Lung (tissue), 12 donors: ENCODE data around the gene CTCF. TPM values are rescaled to one million over a fixed set of nuclear protein-coding genes. Genes with fewer than 3 reads are reported as not detected.

Experiments used
- ATAC-seq: fragments of 200-7000 bp; cut with Tn5 transposase; one replicate; pipeline ENCODE4 v1.9.1; 2020; ENCODE audit warnings: moderate number of reproducible peaks; ENCODE audit not compliant: insufficient read depth, low FRiP score
- DNase-seq, 3 donors: peaks; one replicate each; pipeline ENCODE4 v3.0.0-alpha.2; 2013 to 2017
- H3K27ac ChIP-seq, 2 donors: one replicate each; pipeline ENCODE4 v1.5.1; 2013; ENCODE audit warnings: mild to moderate bottlenecking in 2 of 2, moderate library complexity in 2 of 2, control low read depth in 1 of 2, inconsistent platforms in 1 of 2, low read depth in 1 of 2, low read length in 1 of 2
- H3K27me3 ChIP-seq, 3 donors: one replicate each; pipeline ENCODE4 v1.5.1; 2013; ENCODE audit warnings: low read length in 2 of 3; ENCODE audit not compliant: control insufficient read depth in 3 of 3, insufficient read depth in 3 of 3
- H3K36me3 ChIP-seq, 4 donors: one replicate each; pipeline ENCODE4 v1.5.1; 2013; ENCODE audit warnings: low read length in 4 of 4, mild to moderate bottlenecking in 1 of 4, moderate library complexity in 1 of 4; ENCODE audit not compliant: control insufficient read depth in 4 of 4, insufficient read depth in 4 of 4
- H3K4me1 ChIP-seq, 5 donors: one replicate each; pipeline ENCODE4 v1.5.1; 2013; ENCODE audit warnings: low read length in 5 of 5, mild to moderate bottlenecking in 2 of 5, moderate library complexity in 1 of 5; ENCODE audit not compliant: control insufficient read depth in 5 of 5, insufficient read depth in 5 of 5
- H3K4me3 ChIP-seq: one replicate; pipeline ENCODE4 v1.5.1; 2013; ENCODE audit warnings: mild to moderate bottlenecking, control low read depth, moderate library complexity
- H3K9ac ChIP-seq, 2 donors: one replicate each; pipeline ENCODE4 v1.5.1; 2013; ENCODE audit warnings: low read length in 2 of 2, control low read depth in 1 of 2; ENCODE audit not compliant: insufficient read depth in 1 of 2
- H3K9me3 ChIP-seq, 4 donors: one replicate each; pipeline ENCODE4 v1.5.1; 2013; ENCODE audit warnings: low read length in 3 of 4, mild to moderate bottlenecking in 1 of 4, moderate library complexity in 1 of 4; ENCODE audit not compliant: control insufficient read depth in 4 of 4, insufficient read depth in 3 of 4
- WGBS, 2 donors: extraction: QIAGEN DNeasy Blood & Tissue Kit; methylation state at CpG; one replicate each; pipeline ENCODE4 v1.1.7; 2013; 5-methylcytosine and 5-hydroxymethylcytosine counted together
- polyA plus RNA-seq, 2 donors: library from polyadenylated mRNA; stranded (reverse); fragments of 200-250 nt; gene quantifications; one replicate each; pipeline ENCODE4 v1.2.1, GENCODE V29; 2013
- total RNA-seq, 2 donors: library from RNA; depleted of rRNA in 1 of 2; stranded (reverse); fragments of >200 nt in 1 of 2; gene quantifications; one replicate each; pipeline ENCODE4 v1.2.1, GENCODE V29; 2014 to 2021
- TF ChIP-seq, protein P1 (sequence below): IDR thresholded peaks from 2 replicates; pipeline ENCODE4 v1.5.1; 2012; ENCODE audit warnings: mild to moderate bottlenecking; ENCODE audit errors: control extremely low read depth, extremely low read depth
- donor health status: control.
- donor health status: control.
- donor health status: Bipolar disorder and iron deficiency.
- donor health status: healthy.
- donor health status: DM: yes; HTN: yes; CAD: no.

Gene CTCF
- total and polyA plus RNA-seq, 4 donors = 16.7 to 54.2 (median 23.3) TPM

DNA sequence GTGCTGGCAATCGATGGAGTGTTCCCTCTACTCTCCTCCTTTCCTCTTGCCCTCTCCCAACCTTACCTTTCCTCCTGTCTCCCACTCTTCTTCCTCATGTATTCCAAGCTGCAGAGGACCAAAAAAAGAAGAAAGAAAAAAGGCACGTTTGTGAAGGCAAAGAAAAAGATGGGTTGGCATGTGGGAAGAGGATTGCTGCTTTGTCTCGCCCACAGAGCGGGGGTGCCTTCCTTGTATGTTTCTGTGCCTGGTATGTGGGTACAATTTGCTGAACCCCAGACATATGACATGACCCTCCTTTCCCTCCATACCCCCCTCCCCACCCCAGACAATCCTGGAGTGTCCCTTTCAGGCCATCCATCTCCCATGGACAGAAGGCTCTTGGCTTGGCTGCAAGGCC, 13.1 kb upstream of the CTCF start:
- Histone ChIP-seq H3K9ac (no peak overlapping the region), H3K4me3 (no peak overlapping the region), H3K9me3 (no peaks in the 10 kb centered on the region), H3K27ac (no peak overlapping the region), H3K4me1 (peaks cover 0 to 5% (median 4%) of the 10 kb centered on the region in 5 donors), H3K36me3 (peaks cover 6 to 39% (median 16%) of the 10 kb centered on the region in 4 donors), H3K27me3 (no peaks in the 10 kb centered on the region)
- ATAC-seq = no peak
- 76 to 86% methylated on average over 4 of the region's 4 CpGs for WGBS, 2 donors
- no peak for DNase-seq
- TF ChIP-seq, protein P1, sequence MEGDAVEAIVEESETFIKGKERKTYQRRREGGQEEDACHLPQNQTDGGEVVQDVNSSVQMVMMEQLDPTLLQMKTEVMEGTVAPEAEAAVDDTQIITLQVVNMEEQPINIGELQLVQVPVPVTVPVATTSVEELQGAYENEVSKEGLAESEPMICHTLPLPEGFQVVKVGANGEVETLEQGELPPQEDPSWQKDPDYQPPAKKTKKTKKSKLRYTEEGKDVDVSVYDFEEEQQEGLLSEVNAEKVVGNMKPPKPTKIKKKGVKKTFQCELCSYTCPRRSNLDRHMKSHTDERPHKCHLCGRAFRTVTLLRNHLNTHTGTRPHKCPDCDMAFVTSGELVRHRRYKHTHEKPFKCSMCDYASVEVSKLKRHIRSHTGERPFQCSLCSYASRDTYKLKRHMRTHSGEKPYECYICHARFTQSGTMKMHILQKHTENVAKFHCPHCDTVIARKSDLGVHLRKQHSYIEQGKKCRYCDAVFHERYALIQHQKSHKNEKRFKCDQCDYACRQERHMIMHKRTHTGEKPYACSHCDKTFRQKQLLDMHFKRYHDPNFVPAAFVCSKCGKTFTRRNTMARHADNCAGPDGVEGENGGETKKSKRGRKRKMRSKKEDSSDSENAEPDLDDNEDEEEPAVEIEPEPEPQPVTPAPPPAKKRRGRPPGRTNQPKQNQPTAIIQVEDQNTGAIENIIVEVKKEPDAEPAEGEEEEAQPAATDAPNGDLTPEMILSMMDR = no peak

DNA sequence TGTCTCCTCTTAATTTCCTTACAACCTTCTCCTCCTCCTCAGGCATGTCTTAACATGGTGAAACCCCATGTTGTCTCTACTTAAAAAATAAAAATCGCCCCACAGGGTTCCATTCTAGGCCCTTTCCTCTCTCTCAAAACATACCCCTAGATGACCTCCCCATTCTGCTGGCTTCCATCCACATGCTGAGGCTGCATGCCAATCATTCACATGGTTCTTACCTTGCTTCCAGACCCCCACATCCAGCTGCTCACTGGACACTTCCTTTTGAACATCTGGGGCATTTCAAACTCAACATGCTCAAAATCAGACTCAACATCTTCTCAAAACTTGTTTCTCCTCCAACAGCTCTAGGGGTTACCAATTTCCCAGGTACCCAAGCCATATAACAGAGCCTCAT, 12.4 kb upstream of the CTCF start:
- WGBS, 2 donors = 62 to 84% methylated on average over 1 of the region's 1 CpG
- H3K4me3 ChIP-seq = no peak overlapping the region
- H3K36me3 ChIP-seq = peaks cover 6 to 33% (median 13%) of the 10 kb centered on the region in 4 donors
- TF ChIP-seq, protein P1 = no peak
- H3K9ac ChIP-seq = no peak overlapping the region
- DNase-seq (no peak), ATAC-seq (no peak)
- H3K27me3 ChIP-seq = no peaks in the 10 kb centered on the region
- peaks cover 0 to 4% (median 4%) of the 10 kb centered on the region in 5 donors for H3K4me1 ChIP-seq
- H3K27ac ChIP-seq = no peak overlapping the region
- no peaks in the 10 kb centered on the region for H3K9me3 ChIP-seq

DNA sequence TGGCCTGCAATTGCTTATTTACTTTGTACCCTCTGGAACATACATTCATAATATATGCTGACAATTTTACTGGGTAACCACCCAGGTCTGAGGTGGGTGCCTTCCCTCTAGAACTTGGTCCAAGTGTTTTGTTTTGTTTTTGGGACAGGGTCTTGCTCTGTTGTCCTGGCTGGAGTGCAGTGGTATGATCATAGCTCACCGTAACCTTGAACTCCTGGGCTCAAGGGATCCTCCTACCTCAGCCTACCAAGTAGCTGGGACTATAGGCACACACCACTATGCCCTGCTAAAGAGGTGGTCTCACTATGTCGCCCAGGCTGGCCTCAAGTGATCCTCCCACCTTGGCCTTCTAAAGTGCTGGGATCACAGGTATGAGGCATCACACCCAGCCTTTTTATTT, 11.2 kb upstream of the CTCF start:
- 96 to 98% methylated on average over 2 of the region's 2 CpGs for WGBS, 2 donors
- H3K4me1 ChIP-seq = peaks cover 0 to 4% (median 4%) of the 10 kb centered on the region in 5 donors
- peaks cover 5 to 22% (median 8%) of the 10 kb centered on the region in 4 donors for H3K36me3 ChIP-seq

More for the DNA sequence above, 11.2 kb upstream of the CTCF start:
- ATAC-seq = no peak
- DNase-seq = no peak
- H3K9me3 ChIP-seq = no peaks in the 10 kb centered on the region
- no peak overlapping the region for H3K9ac ChIP-seq
- no peaks in the 10 kb centered on the region for H3K27me3 ChIP-seq
- TF ChIP-seq, protein P1 = no peak
- no peak overlapping the region for H3K27ac ChIP-seq
- H3K4me3 ChIP-seq = no peak overlapping the region
